ENCODE results near the gene TMEM190. TPM values are rescaled to one million over a fixed set of nuclear protein-coding genes. Genes with fewer than 3 reads are reported as not detected.

Gene TMEM190
- total RNA-seq, 3 donors from 2014 or later, result not detected

GRCh38 chr19:55377356-55378131 is 918 bp downstream of the TMEM190 start:
- H3K9me3 ChIP-seq, result no peaks in the 10 kb centered on the region
- TF ChIP-seq POLR2AphosphoS5 (IDR thresholded peaks at IDR 0.05), result no peak
- no peak for TF ChIP-seq POLR2A (IDR thresholded peaks at IDR 0.05)
- TF ChIP-seq CTCF (IDR thresholded peaks at IDR 0.05), result no peak
- no peak for DNase-seq (ENCODE audit: low spot score in 2 of 2)
- H3K4me3 ChIP-seq, result no peak overlapping the region
- H3K4me1 ChIP-seq, result no peaks in the 10 kb centered on the region
- H3K27ac ChIP-seq, result no peak overlapping the region
- no peaks in the 10 kb centered on the region for H3K36me3 ChIP-seq
- H3K27me3 ChIP-seq, result peaks cover 0 to 17% of the 10 kb centered on the region in 2 donors
- intact Hi-C loops (cut with DNase I; ENCODE audit: low total_unique reads), result no loop called here

GRCh38 chr19:55379174-55379573 is 2.5 kb downstream of the TMEM190 start:
- intact Hi-C loops (cut with DNase I; ENCODE audit: low total_unique reads), result no loop called here
- Histone ChIP-seq H3K36me3 (no peaks in the 10 kb centered on the region), H3K27me3 (peaks cover 0 to under 1% of the 10 kb centered on the region in 2 donors), H3K4me3 (no peak overlapping the region), H3K4me1 (peaks cover 0 to 4% of the 10 kb centered on the region in 2 donors), H3K27ac (no peak overlapping the region), H3K9me3 (no peaks in the 10 kb centered on the region)
- DNase-seq (ENCODE audit: low spot score in 2 of 2), result no peak
- TF ChIP-seq CTCF (IDR thresholded peaks at IDR 0.05) (no peak), POLR2AphosphoS5 (IDR thresholded peaks at IDR 0.05) (no peak), POLR2A (IDR thresholded peaks at IDR 0.05) (no peak)

- no peak overlapping the region for H3K4me3 ChIP-seq
- H3K9me3 ChIP-seq, result no peaks in the 10 kb centered on the region
- TF ChIP-seq POLR2AphosphoS5 (IDR thresholded peaks at IDR 0.05) (no peak), CTCF (IDR thresholded peaks at IDR 0.05) (no peak), POLR2A (IDR thresholded peaks at IDR 0.05) (no peak)
- no peaks in the 10 kb centered on the region for H3K36me3 ChIP-seq
- H3K4me1 ChIP-seq, result peaks cover 5 to 9% of the 10 kb centered on the region in 2 donors
- intact Hi-C loops (cut with DNase I; ENCODE audit: low total_unique reads), result loop anchor here (1.0 to 5.0 kb wide), 2 partner anchors 76 to 865 kb away; no protein-coding TSS in a partner anchor
- DNase-seq (ENCODE audit: low spot score in 2 of 2), result no peak
- H3K27me3 ChIP-seq, result no peaks in the 10 kb centered on the region
- H3K27ac ChIP-seq, result no peak overlapping the region
These were observed 5.4 kb downstream of the TMEM190 start for GRCh38 chr19:55382013-55382412.

- H3K9me3 ChIP-seq, result no peaks in the 10 kb centered on the region
- peak overlapping the region in 1 of 3 donors; percentile 77 for H3K4me3 ChIP-seq
- TF ChIP-seq POLR2A (IDR thresholded peaks at IDR 0.05) (no peak), POLR2AphosphoS5 (IDR thresholded peaks at IDR 0.05) (no peak), CTCF (IDR thresholded peaks at IDR 0.05) (no peak)
- no peak overlapping the region for H3K27ac ChIP-seq
- intact Hi-C loops (cut with DNase I; ENCODE audit: low total_unique reads), result loop anchor here (1.0 to 5.0 kb wide), 2 partner anchors 76 to 865 kb away; no protein-coding TSS in a partner anchor
- H3K27me3 ChIP-seq, result no peaks in the 10 kb centered on the region
- no peaks in the 10 kb centered on the region for H3K36me3 ChIP-seq
- DNase-seq (ENCODE audit: low spot score in 2 of 2), result no peak
- H3K4me1 ChIP-seq, result peaks cover 8 to 14% of the 10 kb centered on the region in 2 donors
These were observed 6.0 kb downstream of the TMEM190 start for GRCh38 chr19:55382522-55383054.
